ENCODE measurements around the gene ZYG11B.
"Not testable (repeated sequence)": the region's sequence is repeated elsewhere in the genome, so short reads cannot be mapped to it uniquely, and the experiment has no call there.

Gene ZYG11B

DNA sequence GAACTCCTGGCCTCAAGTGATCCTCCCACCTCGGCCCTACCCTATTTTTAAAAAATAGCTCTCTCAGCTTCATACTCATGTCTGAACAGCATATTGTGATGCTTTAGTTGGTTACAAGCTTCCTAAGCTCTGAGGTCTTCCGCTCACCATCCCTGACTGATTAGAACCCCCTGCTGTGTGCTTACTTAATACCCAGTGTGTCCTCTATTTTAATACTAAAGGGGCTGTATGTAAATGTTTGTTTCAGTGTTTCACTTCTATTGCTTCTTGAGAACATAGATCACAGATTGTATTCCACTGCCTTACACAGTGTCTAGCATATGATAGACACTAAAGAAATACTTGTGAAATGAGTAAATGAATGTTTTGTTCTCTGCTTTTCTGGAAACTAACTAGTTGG, 29.8 kb downstream of the ZYG11B start:
- no peak for DNase-seq (ENCODE audit: low read depth)

DNA sequence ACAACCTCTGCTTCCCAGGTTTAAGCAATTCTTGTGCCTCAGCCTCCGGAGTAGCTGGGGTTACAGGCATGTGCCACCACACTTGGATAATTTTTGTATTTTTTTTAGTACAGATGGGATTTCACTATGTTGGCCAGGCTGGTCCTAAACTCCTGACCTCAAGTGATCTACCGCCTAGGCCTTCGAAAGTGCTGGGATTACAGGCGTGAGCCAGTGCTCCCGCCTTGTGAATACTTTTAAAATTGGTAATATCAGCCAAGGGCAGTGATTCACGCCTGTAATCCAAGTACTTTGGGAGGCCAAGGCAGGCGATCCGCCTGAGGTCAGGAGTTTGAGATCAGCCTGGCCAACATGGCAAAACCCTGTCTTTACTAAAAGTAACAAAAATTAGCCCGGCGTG, 33.7 kb downstream of the ZYG11B start:
- DNase-seq (ENCODE audit: low read depth) = peak; percentile 12

DNA sequence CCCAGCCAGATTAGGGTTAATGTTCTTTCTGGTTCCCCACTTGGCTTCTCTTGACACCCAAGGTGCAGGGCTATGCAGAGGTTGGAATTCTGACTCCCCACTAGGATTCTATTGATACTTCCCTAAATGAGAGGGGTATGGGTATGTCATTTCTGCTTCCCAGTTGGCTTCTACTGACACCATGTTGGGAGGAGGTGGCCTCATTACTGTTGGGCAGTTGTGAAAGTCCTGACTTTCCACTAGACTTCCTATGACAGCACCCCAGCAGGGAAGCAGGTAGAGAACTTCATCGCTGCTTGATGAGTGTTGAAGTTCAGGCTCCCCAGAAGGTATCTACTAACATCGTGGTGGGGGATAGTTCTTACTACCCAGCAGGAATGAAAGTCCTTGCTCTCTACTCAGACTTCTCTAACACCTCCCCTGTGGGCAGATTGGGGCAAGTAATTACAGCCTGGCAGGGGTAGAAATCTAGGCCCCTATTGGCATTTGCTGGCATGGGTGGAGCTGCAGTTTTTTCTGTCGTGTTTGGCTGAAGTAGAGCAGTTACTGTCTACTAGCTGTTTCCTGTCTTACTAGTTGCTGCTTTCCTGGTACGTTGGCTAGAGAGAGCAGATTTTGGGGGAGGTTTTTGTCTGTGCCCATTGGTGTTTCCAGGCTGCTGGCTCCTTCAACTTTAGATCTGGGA, 41.5 kb downstream of the ZYG11B start:
- no peak for DNase-seq (ENCODE audit: low read depth)

DNA sequence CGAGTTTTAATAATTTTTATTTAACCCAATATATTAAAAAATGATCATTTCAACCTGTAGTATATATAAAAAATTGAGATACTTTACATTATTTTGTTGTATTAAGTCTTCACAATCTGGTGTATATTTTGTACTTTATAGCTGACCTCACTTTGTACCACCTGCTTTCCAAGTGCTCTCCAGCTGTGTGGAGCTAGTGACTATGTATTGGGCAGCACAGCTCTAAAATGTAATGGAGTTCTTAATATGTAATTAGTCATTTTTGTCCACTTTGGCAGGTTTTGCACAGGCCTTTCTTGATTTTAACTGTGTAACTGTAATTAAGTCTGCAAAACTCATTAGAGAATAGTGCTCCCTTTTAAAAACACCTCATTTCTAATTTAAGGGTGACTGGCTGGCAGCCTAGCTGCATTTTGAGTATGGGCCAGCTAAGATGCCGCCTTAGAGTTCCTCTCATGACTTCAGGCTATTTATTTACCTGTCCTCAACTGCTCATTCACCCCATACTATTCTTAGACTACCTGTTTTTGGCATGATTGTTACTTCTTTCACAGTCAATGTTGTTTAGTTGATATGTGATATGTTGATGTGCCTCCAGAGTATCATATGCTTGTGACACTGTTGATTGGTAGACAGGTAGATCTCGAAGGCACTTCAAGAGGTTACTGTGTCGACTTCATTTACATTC, 43.2 kb downstream of the ZYG11B start:
- DNase-seq (ENCODE audit: low read depth) = no peak

DNA sequence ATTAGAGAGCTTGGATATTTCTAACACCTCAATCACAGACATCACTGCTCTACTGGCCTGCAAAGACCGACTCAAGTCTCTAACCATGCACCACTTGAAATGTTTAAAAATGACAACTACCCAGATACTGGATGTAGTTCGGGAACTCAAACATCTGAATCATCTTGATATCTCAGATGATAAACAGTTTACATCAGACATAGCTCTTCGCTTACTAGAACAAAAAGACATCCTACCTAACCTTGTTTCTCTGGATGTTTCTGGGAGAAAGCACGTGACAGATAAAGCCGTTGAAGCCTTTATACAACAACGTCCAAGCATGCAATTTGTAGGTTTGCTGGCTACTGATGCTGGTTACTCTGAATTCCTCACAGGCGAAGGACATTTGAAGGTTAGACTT, 45.1 kb downstream of the ZYG11B start:
- peak; percentile 79 for DNase-seq (ENCODE audit: low read depth)

DNA sequence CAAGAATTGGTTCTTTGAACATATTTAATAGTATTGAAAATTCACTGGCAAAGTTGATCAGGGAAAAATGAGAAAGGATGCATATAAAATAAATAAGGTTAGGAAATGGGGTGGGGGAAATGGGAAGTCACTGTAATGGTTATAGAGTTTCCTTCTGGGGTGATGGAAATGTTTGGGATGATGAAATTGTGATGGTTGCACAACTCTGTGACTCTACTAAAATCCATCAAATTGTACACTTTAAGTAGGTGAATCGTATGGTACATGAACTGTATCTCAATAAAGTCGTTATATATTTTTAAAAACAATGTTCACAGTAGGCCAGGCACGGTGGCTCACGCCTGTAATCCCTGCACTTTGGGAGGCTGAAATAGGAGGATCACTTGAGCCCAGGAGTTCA, 59.9 kb downstream of the ZYG11B start:
- no peak for DNase-seq (ENCODE audit: low read depth)

DNA sequence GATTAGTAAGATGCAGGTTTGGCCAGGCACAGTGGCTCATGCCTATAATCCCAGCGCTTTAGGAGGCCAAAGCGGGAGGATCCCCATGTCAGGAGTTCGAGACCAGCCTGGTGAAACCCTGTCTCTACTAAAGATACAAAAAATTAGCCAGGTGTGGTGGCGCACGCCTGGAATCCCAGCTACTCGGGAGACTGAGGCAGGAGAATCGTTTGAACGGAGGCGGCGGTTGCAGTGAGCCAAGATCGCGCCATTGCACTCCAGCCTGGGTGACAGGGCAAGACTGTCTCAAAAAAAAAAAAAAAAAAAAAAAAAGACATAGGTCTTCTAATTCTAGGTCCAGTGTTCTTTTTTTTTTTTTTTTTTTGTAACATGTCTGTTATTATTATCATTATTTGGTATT, 64.2 kb downstream of the ZYG11B start:
- DNase-seq (ENCODE audit: low read depth) = not testable (repeated sequence)

DNA sequence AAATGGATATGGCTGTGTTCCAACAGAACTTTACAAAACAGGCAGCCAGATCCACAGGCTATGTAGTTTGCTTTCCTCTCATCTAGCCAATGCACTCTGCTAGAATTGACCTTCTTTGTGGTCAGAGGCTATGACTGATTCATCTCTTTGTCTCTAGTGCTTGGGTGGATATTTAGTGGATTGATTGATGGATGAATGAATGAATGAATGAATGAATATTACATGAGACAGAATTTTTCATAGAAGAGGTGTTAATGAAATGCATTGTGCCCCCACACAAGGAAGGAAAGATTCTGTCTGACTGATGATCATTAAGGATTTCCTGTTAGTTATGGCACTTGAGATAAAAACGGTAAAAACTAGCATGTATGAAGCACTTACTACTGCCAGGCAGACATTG, 65.8 kb downstream of the ZYG11B start:
- DNase-seq (ENCODE audit: low read depth) = peak; percentile 38

DNA sequence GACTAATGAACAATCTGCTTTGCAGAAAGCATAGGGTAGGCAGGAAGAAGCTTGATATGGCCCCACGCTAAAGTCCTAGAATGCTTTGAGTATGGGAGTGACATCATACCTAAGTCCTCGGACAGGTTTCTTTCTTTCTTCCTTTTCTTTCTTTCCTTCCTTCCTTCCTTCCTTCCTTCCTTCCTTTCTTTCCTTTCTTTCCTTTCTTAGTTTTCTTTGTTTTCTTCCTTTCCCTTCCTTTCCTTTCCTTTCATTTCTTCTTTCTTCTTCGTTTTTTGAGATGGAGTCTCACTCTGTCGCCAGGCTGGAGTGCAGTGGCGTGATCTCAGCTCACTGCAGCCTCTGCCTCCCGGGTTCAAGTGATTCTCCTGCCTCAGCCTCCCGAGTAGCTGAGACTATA, 67.5 kb downstream of the ZYG11B start:
- not testable (repeated sequence) for DNase-seq (ENCODE audit: low read depth)

DNA sequence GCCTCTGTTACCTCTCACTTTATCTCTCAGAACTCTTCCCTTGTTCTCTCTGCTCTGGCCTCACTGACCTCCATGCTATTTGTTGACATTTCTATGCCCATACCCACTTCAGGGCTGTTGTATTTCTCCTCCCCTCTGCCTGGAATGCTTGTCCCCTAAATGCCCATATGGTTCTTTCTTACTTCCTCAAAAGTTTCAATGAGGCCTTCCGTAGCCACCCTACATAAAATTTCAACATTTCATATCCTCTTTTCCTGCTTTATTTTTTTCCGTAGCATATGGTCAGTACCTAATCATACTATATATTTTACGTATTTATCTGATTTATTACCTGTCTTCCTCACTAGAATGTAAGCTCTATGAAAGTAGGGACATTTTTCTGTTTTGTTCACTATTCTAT, 69.2 kb downstream of the ZYG11B start:
- DNase-seq (ENCODE audit: low read depth) = no peak

DNA sequence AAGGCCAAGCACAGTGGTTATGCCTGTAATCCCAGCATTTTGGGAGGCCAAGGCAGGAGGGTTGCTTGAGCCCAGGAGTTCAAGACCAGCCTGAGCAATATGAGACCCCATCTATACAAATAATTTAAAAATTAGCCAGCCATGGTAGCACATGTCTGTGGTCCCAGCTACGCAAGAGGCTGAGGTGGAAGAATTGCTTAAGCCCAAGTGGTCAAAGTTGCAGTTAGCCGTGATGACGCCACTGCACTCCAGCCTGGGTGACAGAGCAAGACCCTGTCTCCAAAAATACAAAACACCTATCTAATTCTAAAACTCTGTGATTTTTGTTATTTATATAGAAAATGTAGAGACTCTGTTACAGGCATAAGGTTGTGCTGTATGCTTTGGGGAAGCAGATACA, 72.1 kb downstream of the ZYG11B start:
- no peak for DNase-seq (ENCODE audit: low read depth)

DNA sequence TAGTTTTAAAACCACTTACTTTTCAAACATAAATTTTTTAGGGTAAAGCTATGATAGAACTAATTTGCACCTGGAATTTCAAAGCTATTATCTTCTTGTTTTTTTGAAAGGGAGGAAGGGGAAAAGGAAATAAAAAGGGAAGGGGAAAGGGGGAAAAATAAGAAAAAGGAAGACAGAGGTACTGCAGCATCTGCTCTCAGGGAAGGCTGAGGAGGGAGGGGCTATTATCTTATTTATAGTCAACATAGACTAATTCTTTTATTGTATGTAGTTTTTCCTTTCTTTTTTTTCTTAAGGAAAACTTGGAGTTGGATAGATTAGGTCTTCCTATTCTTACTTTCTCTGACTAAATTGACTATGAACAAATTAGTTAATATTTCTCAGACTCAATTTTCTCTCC, 74.8 kb downstream of the ZYG11B start:
- no peak for DNase-seq (ENCODE audit: low read depth)

DNA sequence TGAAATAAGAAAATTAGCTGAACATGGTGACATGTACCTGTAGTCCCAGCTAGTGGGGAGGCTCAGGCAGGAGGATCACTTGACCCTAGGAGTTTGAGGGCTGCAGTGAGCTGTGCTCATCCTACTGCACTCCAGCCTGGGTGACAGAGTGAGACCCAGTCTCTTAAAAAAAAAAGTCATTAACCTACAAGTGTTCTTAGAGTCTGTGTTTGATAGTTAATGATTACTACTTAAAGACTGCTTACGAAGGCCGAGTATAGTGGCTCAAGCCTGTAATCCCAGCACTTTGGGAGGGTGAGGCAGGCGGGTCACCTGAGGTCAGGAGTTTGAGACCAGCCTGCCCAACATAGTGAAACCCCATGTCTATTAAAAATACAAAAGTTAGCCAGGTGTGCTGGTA, 77.8 kb downstream of the ZYG11B start:
- DNase-seq (ENCODE audit: low read depth) = not testable (repeated sequence)

DNA sequence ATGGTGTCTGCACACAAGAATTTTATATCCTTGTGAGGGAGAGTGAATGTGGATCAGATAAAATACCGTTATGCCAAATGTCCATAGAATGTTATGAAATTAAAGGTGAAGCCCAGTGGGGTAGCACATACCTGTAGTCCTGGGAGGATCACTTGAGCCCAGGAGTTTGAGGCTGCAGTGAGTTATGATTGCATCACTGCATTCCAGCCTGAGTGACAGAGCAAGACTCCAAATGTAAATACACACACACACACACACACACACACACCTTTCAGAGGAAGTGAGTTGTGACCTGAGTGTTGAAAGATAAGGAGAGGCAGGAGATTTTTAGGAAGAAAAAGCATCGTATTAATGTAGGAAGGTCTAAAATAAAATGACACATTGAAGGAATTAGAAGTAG, 88.2 kb downstream of the ZYG11B start:
- peak; percentile 47 for DNase-seq (ENCODE audit: low read depth)

DNA sequence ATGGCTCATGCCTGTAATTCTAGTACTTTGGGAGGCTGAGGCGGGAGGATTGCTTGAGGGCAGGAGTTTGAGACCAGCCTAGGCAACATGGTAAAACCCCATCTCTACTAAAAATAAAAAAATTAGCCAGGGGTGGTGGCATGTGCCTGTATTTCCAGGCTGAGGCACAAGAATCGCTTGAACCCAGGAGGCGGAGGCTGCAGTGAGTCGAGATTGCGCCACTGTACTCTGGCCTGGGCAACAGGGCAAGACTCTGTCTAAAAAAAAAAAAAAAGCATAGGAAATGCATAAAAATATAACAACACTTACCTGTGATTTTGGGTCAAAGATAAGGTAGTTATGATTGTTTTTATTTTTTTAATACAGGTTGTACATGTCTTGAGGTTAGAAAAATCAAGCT, 94.6 kb downstream of the ZYG11B start:
- DNase-seq (ENCODE audit: low read depth) = not testable (repeated sequence)

DNA sequence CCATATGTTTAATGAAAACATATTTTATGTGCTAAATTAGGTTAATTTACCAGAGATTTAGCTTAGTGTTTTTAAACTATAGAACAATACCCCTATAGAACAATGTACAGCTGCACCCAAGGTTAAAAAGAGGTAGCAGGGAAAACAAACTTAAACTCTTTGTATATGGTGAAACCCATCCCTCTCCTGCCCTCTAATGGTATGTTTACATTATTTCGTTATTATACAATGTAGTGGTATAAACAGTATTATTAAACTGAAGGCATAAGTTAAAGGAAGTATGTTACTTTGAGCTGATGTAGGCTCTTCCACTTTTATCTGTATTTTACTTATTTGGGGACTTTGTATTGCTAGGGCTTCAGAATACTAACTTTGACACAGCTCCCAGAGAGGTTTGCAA, 99.6 kb downstream of the ZYG11B start:
- DNase-seq (ENCODE audit: low read depth) = no peak

DNA sequence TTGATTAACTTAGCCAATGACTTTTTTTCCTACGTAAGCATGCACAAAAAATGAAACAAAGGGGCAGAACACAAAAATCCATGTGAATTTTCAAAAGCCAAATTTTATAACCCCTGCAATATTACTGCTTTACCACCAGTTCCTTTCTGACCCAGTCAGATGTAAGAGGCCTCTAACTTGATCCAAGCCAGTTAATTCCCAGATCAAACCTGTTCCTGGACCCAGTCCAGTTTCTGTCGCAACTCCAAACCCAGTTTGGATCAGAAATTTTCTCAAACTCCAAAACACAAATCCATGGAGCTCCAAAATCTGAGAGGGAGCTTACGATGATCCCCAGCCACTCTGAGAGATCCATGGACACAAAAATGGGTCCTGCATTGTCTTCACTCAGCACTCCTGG, 108.5 kb downstream of the ZYG11B start:
- no peak for DNase-seq (ENCODE audit: low read depth)

DNA sequence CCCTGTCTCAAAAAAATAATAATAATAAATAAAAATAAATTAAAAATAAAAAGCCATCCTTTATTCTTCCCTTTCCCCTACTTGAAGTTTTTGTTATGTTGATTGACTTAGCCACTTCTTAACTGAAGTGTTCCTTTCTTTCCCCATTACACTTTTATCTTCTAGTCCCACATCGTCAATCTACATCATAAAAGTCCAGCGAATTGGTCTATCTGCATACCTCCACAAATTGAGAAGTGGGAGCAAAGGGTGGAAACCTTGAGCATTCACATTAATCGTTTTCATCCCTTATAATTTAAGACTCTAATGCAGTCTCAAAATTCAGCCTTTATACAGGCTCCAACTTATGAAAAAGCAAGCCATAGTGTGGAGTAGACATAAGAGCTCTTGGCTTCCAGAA, 109.8 kb downstream of the ZYG11B start:
- DNase-seq (ENCODE audit: low read depth) = no peak

DNA sequence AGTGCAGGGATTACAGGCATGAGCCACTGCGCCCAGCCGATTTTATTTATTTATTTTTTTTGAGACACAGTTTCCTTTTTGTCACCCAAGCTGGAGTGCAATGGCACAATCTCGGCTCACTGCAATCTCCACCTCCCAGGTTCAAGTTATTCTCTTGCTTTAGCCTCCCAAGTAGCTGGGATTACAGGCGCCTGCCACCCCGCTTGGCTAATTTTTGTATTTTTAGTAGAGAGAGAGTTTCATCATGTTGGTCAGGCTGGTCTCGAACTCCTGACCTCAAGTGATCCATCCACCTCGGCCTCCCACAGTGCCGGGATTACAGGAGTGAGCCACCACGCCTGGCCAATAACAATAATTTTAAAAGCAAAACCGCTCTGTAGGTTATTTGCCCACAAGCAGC, 112.9 kb downstream of the ZYG11B start:
- not testable (repeated sequence) for DNase-seq (ENCODE audit: low read depth)

DNA sequence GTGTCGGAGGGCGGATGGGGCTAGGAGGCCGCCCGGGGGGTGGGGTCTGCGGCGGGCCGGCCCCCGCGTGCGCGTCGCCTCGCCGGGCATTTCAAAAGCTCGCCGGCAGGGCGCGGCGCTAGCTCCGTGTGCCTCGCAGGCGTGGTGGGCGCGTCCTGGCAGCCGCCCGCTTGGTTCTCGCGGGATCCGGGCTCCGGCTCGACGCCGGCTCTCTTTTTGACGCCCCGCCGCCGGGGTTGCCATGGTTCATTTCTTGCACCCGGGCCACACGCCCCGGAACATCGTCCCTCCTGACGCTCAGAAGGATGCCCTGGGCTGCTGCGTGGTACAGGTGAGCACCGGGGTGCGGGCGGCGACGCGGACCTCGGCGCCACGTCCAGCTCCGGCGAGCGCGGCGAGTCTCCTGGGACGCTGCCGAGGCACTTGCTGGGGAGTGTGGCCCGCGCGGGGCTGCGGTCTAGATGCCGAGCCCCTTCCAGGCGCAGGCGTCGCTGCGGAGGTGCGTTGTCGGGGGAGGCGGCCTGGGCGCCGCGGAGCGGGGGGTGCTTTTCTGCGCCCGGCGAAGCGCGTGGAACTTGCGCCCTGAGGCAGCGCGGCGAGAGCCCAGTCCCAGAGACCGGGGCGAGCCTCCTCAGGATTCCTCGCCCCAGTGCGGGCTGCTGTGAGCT, 116.5 kb downstream of the ZYG11B start, which contains the start of gene ZYG11A:
Gene ZYG11A, plus strand, starts transcription at position 118 of the 668 bp plus-strand sequence. Its CDS starts 124 bp downstream, at position 242.
- DNase-seq (ENCODE audit: low read depth) = peak; percentile 67

DNA sequence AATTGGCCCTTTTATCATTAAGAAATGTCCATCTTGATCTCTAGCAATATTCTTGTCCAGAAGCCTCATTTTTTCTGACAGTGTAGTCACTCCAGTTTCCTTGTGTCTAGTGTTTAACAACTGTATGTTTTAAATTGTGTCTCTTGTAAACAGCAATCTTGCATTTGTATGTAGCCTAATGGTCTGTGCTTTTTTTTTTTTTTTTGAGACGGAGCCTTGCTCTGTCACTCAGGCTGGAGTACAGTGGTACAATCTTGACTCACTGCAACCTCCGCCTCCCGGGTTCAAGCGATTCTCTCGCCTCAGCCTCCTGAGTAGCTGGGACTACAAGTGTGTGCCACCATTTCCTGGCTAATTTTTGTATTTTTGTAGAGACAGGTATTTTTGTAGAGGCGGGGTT, 118.9 kb downstream of the ZYG11B start:
- not testable (repeated sequence) for DNase-seq (ENCODE audit: low read depth)

DNA sequence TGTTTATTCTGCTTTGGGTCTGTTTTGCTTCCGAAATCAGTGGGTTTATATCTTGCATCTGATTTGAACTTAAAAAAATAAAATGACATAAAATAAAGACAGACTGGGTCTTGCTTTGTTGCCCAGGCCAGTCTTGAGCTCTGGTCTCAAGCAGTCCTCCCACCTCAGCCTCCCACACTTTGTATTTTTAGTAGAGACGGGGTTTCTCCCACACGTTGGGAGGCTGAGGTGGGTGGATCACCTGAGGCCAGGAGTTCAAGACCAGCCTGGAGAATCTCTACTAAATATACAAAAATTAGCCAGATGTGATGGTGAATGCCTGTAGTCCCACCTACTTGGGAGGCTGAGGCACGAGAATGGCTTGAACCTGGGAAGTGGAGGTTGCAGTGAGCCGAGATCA, 122.2 kb downstream of the ZYG11B start:
- no peak for DNase-seq (ENCODE audit: low read depth)

DNA sequence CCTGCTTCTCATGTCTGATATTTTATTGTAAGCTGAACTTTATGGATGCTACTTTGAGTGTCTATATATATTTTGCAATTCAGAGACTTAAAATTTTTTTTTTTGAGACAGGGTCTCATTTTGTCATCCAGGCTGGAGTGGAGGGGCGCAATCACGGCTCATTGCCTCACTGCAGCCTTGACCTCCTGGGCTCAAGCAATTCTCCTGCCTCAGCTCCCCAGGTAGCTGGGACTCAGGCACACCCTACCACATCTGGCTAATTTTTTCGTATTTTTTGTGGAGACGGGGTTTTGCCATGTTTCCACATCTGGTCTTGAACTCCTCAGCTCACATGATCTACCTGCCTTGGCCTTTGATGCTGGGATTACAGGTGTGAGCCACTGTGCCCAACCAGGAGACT, 124.7 kb downstream of the ZYG11B start:
- no peak for DNase-seq (ENCODE audit: low read depth)

All from amniotic epithelial cell (primary cell).